DND-41 (cell line): Measurements from ENCODE around the gene PSMD6.

Source experiments
- CTCF ChIP-seq: IDR thresholded peaks from 2 replicates; pipeline ENCODE4 v1.5.1; 2012; ENCODE audit warnings: borderline replicate concordance, low read length, moderate library complexity, mild to moderate bottlenecking; ENCODE audit not compliant: poor library complexity, severe bottlenecking; ENCODE audit errors: extremely low read depth
- EZH2 ChIP-seq: IDR thresholded peaks from 3 replicates; pipeline ENCODE4 v1.6.1; 2012; ENCODE audit warnings: borderline replicate concordance, low read depth, mild to moderate bottlenecking, moderate library complexity, low read length, inconsistent platforms; ENCODE audit not compliant: severe bottlenecking

GRCh38 chr3:63966871-63967270 is 56.4 kb downstream of the PSMD6 start:
- no peak for TF ChIP-seq CTCF
- no peak for TF ChIP-seq EZH2
